Activated T-helper 2 cell treated with anti-CD3 and anti-CD28 coated beads, Interferon-gamma antibody, Interleukin-2, Interleukin-4, amounts not matched to agents 10 μg/mL and 5 μg/mL and 100 μg/mL, durations not matched to agents 14 hours and 24 hours and 36 hours (primary cell): Measurements from ENCODE around the gene PLCB1. TPM values are rescaled to one million over a fixed set of nuclear protein-coding genes. Genes with fewer than 3 reads are reported as not detected.

ENCODE experiments used
- DNase-seq: peaks from one replicate; pipeline ENCODE4 v3.0.0; 2021; ENCODE audit warnings: low spot score
- H3K27ac Mint-ChIP-seq: one replicate; pipeline ENCODE4 v1.8.0; 2021; ENCODE audit warnings: mixed read lengths
- H3K27me3 Mint-ChIP-seq: one replicate; pipeline ENCODE4 v1.8.0; 2021; ENCODE audit warnings: low read depth, mixed read lengths
- H3K36me3 Mint-ChIP-seq: one replicate; pipeline ENCODE4 v1.8.0; 2021; ENCODE audit warnings: low read depth, mixed read lengths
- H3K4me1 Mint-ChIP-seq: one replicate; pipeline ENCODE4 v1.8.0; 2021; ENCODE audit warnings: low read depth, mixed read lengths
- H3K4me3 Mint-ChIP-seq: one replicate; pipeline ENCODE4 v1.8.0; 2021; ENCODE audit warnings: low read depth, mild to moderate bottlenecking, moderate library complexity, mixed read lengths
- H3K9me3 Mint-ChIP-seq: one replicate; pipeline ENCODE4 v1.8.0; 2021; ENCODE audit warnings: mixed read lengths
- intact Hi-C: fragments of 100-400 bp; cut with micrococcal nuclease; formaldehyde crosslinking; loops from one replicate; pipeline ENCODE4 v1.15.1; 2023
- total RNA-seq: library from RNA; stranded (reverse); gene quantifications from 2 replicates; pipeline ENCODE4 v1.2.3, GENCODE V29; 2022

Gene PLCB1
- total RNA-seq, 1 donor from 2014 or later: 2.6 TPM

- Mint-ChIP-seq H3K27ac (no peak overlapping the region), H3K4me1 (no peaks in the 10 kb centered on the region), H3K9me3 (no peaks in the 10 kb centered on the region), H3K27me3 (no peaks in the 10 kb centered on the region), H3K36me3 (no peaks in the 10 kb centered on the region), H3K4me3 (no peak overlapping the region)
- intact Hi-C loops: no loop called here
- no peak for DNase-seq
Measured at GRCh38 chr20:8505476-8506200, 373.6 kb downstream of the PLCB1 start.

GRCh38 chr20:8507231-8507630 is 375.2 kb downstream of the PLCB1 start:
- intact Hi-C loops: no loop called here
- no peaks in the 10 kb centered on the region for H3K27me3 Mint-ChIP-seq
- H3K36me3 Mint-ChIP-seq: no peaks in the 10 kb centered on the region
- H3K9me3 Mint-ChIP-seq: no peaks in the 10 kb centered on the region
- H3K27ac Mint-ChIP-seq: no peak overlapping the region
- no peak for DNase-seq
- no peaks in the 10 kb centered on the region for H3K4me1 Mint-ChIP-seq
- H3K4me3 Mint-ChIP-seq: no peak overlapping the region

DNA sequence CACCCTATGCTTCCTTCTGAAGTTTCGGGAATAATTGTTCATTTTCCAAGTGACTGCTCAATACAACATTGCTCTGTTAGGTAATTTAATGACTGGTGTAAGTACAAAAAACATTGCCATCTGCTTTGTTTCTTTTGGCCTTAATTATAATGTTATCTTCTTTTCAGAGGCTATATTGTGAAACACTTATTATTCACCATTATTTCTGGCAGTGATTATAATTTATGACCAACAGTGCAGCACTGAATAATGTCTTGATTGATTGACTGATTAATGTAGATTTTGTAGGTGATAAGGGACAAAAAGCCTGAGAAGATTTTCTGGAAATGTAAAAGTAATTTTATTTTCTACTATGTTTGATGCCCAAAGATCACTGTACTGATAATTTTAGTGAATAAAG is 377.7 kb downstream of the PLCB1 start:
- intact Hi-C loops: no loop called here
- Mint-ChIP-seq H3K4me3 (no peak overlapping the region), H3K4me1 (no peaks in the 10 kb centered on the region), H3K9me3 (no peaks in the 10 kb centered on the region), H3K36me3 (no peaks in the 10 kb centered on the region), H3K27ac (no peak overlapping the region), H3K27me3 (no peaks in the 10 kb centered on the region)
- DNase-seq: no peak

- DNase-seq: no peak
- Mint-ChIP-seq H3K4me1 (no peaks in the 10 kb centered on the region), H3K27ac (no peak overlapping the region), H3K36me3 (no peaks in the 10 kb centered on the region), H3K9me3 (no peaks in the 10 kb centered on the region), H3K27me3 (no peaks in the 10 kb centered on the region), H3K4me3 (no peak overlapping the region)
- intact Hi-C loops: no loop called here
Measured at GRCh38 chr20:8510808-8511207, 378.7 kb downstream of the PLCB1 start.

- H3K9me3 Mint-ChIP-seq: no peaks in the 10 kb centered on the region
- DNase-seq: no peak
- intact Hi-C loops: no loop called here
- H3K27me3 Mint-ChIP-seq: no peaks in the 10 kb centered on the region
- no peak overlapping the region for H3K4me3 Mint-ChIP-seq
- H3K4me1 Mint-ChIP-seq: no peaks in the 10 kb centered on the region
- H3K27ac Mint-ChIP-seq: no peak overlapping the region
- no peaks in the 10 kb centered on the region for H3K36me3 Mint-ChIP-seq
Measured at GRCh38 chr20:8512003-8512402, 379.9 kb downstream of the PLCB1 start.

DNA sequence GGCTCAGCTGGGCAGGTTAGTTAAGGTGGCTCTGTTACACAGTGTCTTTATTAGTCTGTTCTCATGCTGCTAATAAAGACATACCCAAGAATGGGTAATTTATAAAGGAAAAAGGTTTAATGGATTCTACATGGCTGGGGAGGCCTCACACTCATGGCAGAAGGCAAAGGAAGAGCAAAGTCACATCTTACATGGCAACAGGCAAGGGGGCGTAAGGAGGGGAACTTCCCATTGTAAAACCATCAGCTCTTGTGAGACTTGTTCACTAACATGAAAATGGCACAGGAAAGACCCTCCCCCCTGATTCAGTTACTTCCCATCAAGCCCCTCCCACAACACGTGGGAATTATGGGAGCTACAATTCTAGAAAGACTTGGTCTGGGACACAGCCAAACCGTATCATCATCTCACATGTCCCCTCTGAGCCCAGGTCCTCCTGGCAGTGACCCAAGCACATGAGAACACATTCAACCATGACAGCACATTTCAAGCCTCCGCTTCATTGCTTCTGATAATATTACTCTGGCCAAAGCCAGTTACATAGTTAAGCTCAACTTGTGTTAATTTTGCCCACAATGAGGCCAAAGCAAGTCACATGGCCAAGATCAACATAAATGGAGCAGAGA is 383.9 kb downstream of the PLCB1 start:
- H3K9me3 Mint-ChIP-seq: no peaks in the 10 kb centered on the region
- H3K36me3 Mint-ChIP-seq: no peaks in the 10 kb centered on the region
- H3K27ac Mint-ChIP-seq: no peak overlapping the region
- intact Hi-C loops: no loop called here
- DNase-seq: no peak
- no peaks in the 10 kb centered on the region for H3K27me3 Mint-ChIP-seq
- no peaks in the 10 kb centered on the region for H3K4me1 Mint-ChIP-seq
- H3K4me3 Mint-ChIP-seq: no peak overlapping the region

GRCh38 chr20:8518878-8519277 is 386.8 kb downstream of the PLCB1 start:
- Mint-ChIP-seq H3K4me1 (no peaks in the 10 kb centered on the region), H3K4me3 (no peak overlapping the region), H3K36me3 (no peaks in the 10 kb centered on the region), H3K27ac (no peak overlapping the region), H3K27me3 (no peaks in the 10 kb centered on the region), H3K9me3 (no peaks in the 10 kb centered on the region)
- intact Hi-C loops: no loop called here
- no peak for DNase-seq

DNA sequence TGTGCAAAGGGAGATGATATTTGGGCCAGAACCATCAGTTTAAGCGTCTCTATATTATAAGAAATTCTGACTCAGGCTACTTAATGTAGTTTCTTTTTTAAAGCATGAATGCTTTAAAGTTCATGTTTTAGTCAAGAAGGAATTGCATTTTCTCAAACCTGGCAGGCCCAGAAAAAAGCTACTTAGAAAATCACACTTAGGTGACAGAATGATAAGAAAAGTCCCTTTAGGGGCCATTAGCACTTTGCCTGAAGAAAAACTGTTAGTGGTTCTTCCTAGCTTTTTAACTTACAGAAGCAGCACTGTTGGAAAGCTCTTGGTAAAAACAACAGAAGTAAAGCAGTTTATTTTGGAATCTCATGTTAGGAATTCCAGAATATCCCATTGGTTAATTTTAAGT is 387.8 kb downstream of the PLCB1 start:
- DNase-seq: no peak
- Mint-ChIP-seq H3K4me1 (no peaks in the 10 kb centered on the region), H3K9me3 (no peaks in the 10 kb centered on the region), H3K27me3 (no peaks in the 10 kb centered on the region), H3K27ac (no peak overlapping the region), H3K36me3 (no peaks in the 10 kb centered on the region), H3K4me3 (no peak overlapping the region)
- intact Hi-C loops: loop anchor here (10.0 kb wide), 1 partner anchor 55 kb away; no protein-coding TSS in a partner anchor

- Mint-ChIP-seq H3K27me3 (no peaks in the 10 kb centered on the region), H3K4me1 (no peaks in the 10 kb centered on the region), H3K36me3 (no peaks in the 10 kb centered on the region), H3K4me3 (no peak overlapping the region), H3K9me3 (no peaks in the 10 kb centered on the region), H3K27ac (no peak overlapping the region)
- intact Hi-C loops: loop anchor here (10.0 kb wide), 1 partner anchor 57 kb away; no protein-coding TSS in a partner anchor
- DNase-seq: no peak
Measured at GRCh38 chr20:8522168-8522567, 390.1 kb downstream of the PLCB1 start.

GRCh38 chr20:8523684-8524083 is 391.6 kb downstream of the PLCB1 start:
- Mint-ChIP-seq H3K36me3 (no peaks in the 10 kb centered on the region), H3K4me1 (no peaks in the 10 kb centered on the region), H3K27ac (no peak overlapping the region), H3K27me3 (no peaks in the 10 kb centered on the region), H3K4me3 (no peak overlapping the region), H3K9me3 (no peaks in the 10 kb centered on the region)
- intact Hi-C loops: loop anchor here (10.0 kb wide), 1 partner anchor 59 kb away; no protein-coding TSS in a partner anchor
- no peak for DNase-seq

DNA sequence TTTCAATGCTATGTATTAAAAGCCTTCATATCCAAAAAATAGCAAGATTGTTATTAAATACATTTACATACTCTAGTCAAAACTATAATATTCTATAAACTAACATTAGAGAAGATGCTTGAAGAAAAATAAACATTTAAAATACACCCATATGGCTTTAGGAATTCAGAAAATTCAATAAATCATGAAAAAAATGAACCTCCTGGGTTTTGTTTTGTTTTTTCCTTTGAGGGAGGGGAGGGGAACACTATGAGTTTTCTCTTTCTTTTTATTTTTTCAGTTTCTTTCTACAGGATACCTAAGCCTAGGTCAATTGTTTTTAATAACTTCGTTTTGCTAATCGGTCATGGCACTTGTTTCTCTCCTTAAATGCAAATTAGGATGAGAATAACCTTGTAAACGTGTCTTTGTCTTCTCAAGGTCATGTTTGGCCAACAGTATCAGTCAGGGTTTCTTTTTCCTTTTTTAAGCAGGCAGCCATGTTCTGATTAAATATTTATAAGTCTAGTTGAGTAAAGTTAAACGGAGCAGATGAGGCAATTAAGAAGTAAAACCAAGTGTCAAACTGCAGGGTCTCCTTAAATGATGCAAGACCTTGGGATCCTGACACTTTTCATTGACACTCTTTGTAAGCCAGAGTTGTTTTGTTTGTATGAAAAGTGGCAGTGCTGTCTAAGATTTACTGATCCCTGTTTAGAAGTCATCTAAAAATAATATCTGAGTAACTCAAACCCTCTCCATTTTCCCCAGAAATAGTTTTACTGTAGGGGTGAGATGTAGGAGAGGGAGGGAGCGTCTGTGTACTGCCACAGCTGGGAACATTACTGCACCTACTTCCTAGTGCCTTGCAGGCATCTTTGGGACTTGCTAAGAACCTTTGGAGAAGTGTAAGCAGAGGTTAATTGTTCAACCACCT is 392.3 kb downstream of the PLCB1 start:
- intact Hi-C loops: loop anchor here (10.0 kb wide), 1 partner anchor 60 kb away; no protein-coding TSS in a partner anchor
- Mint-ChIP-seq H3K27me3 (no peaks in the 10 kb centered on the region), H3K9me3 (no peaks in the 10 kb centered on the region)

DNA sequence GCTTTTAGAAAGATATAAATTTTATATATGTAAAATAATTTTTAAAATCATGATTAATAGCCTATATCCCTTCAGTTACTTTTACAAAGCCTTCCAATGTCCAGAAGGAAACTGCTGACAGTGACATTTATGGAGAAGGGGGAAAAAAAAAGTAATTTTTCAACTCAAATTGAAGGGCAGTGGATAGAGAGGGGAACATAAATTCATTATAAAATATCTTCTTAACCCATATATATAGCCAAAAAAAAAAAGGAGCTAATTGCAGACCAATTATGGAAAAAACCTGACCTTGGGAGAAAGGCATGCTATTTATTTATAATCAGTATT is 392.9 kb downstream of the PLCB1 start:
- H3K27ac Mint-ChIP-seq: no peak overlapping the region
- H3K9me3 Mint-ChIP-seq: no peaks in the 10 kb centered on the region
- no peaks in the 10 kb centered on the region for H3K27me3 Mint-ChIP-seq
- intact Hi-C loops: loop anchor here (10.0 kb wide), 1 partner anchor 60 kb away; no protein-coding TSS in a partner anchor
- no peak overlapping the region for H3K4me3 Mint-ChIP-seq
- H3K4me1 Mint-ChIP-seq: no peaks in the 10 kb centered on the region
- DNase-seq: no peak
- no peaks in the 10 kb centered on the region for H3K36me3 Mint-ChIP-seq

More for the DNA sequence above, 392.3 kb downstream of the PLCB1 start:
- DNase-seq: no peak
- no peaks in the 10 kb centered on the region for H3K36me3 Mint-ChIP-seq
- no peak overlapping the region for H3K4me3 Mint-ChIP-seq
- no peaks in the 10 kb centered on the region for H3K4me1 Mint-ChIP-seq
- H3K27ac Mint-ChIP-seq: no peak overlapping the region

DNA sequence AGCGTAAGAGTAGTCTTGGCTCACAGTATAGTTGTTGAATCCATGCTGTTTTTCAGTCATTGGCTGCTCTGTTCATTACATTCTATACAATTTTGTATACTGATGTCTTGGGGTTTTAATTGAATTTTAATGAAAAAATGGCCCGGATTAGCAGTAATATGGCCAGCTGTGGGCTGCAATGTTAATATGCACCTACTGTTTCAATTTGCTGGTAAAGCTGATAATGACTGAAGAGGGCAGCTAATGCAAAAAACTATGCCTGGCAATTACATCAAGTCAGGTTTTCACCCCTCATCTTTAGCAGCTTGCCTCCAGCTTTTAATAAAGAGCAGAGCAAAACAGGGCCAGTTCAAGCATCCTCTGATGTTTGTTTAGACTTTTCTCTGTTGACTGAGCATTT is 394.5 kb downstream of the PLCB1 start:
- no peaks in the 10 kb centered on the region for H3K9me3 Mint-ChIP-seq
- no peak overlapping the region for H3K27ac Mint-ChIP-seq
- H3K4me3 Mint-ChIP-seq: no peak overlapping the region
- no peaks in the 10 kb centered on the region for H3K27me3 Mint-ChIP-seq
- intact Hi-C loops: loop anchor here (10.0 kb wide), 1 partner anchor 62 kb away; no protein-coding TSS in a partner anchor
- H3K4me1 Mint-ChIP-seq: no peaks in the 10 kb centered on the region
- DNase-seq: no peak
- H3K36me3 Mint-ChIP-seq: no peaks in the 10 kb centered on the region
